Stimulated activated naive CD4-positive, alpha-beta T cell (primary cell): Measurements from ENCODE around the gene BRDT.

Experiments
- DNase-seq, 6 experiments: peaks; one replicate each; lab custom pipeline; 2025; lab: John Stamatoyannopoulos, UW

BRDT gene

GRCh38 chr1:91949356-91949699 is at the start of gene BRDT:
Gene BRDT (plus strand): TSS chr1:91949401. CDS start chr1:91962755, 13,354 bp downstream.
- DNase-seq: no peak

- no peak for DNase-seq
Measured at GRCh38 chr1:91900562-91900961, 48.6 kb upstream of the BRDT start.

GRCh38 chr1:91901231-91901630 is 48.0 kb upstream of the BRDT start:
- DNase-seq: no peak

- DNase-seq: no peak
Measured at GRCh38 chr1:91912266-91912665, 36.9 kb upstream of the BRDT start.

- DNase-seq: no peak
Measured at GRCh38 chr1:91913018-91913417, 36.2 kb upstream of the BRDT start.

- DNase-seq: no peak
Measured at GRCh38 chr1:91916046-91916445, 33.2 kb upstream of the BRDT start.

- no peak for DNase-seq
Measured at GRCh38 chr1:91916811-91917460, 32.3 kb upstream of the BRDT start.

GRCh38 chr1:91919962-91920361 is 29.2 kb upstream of the BRDT start:
- no peak for DNase-seq

- no peak for DNase-seq
Measured at GRCh38 chr1:91924146-91924545, 25.1 kb upstream of the BRDT start.

GRCh38 chr1:91925644-91926435 is 23.4 kb upstream of the BRDT start:
- DNase-seq: no peak

- DNase-seq: no peak
Measured at GRCh38 chr1:91928026-91928425, 21.2 kb upstream of the BRDT start.

- DNase-seq: no peak
Measured at GRCh38 chr1:91929250-91929649, 20.0 kb upstream of the BRDT start.

- no peak for DNase-seq
Measured at GRCh38 chr1:91937613-91938012, 11.6 kb upstream of the BRDT start.

- no peak for DNase-seq
Measured at GRCh38 chr1:91940496-91940895, 8.7 kb upstream of the BRDT start.

- no peak for DNase-seq
Measured at GRCh38 chr1:91944087-91944486, 5.1 kb upstream of the BRDT start.

- no peak for DNase-seq
Measured at GRCh38 chr1:91948097-91948496, 1.1 kb upstream of the BRDT start.

- peak in 3 of 6 experiments; percentile 8 to 54 (median 52) for DNase-seq
Measured at GRCh38 chr1:91948501-91949355, 473 bp upstream of the BRDT start.

- DNase-seq: no peak
Measured at GRCh38 chr1:91952187-91952586, 3.0 kb downstream of the BRDT start.

GRCh38 chr1:91958926-91959325 is 9.7 kb downstream of the BRDT start:
- DNase-seq: no peak

GRCh38 chr1:91968334-91968733 is 19.1 kb downstream of the BRDT start:
- DNase-seq: no peak

- no peak for DNase-seq
Measured at GRCh38 chr1:91979383-91979782, 30.2 kb downstream of the BRDT start.

- DNase-seq: no peak
Measured at GRCh38 chr1:91980663-91981062, 31.5 kb downstream of the BRDT start.
